ENCODE results near the gene F2R.
"Not testable (repeated sequence)": the region's sequence is repeated elsewhere in the genome, so short reads cannot be mapped to it uniquely, and the experiment has no call there.

Gene F2R

GRCh38 chr5:76715736-76716455 is at the start of gene F2R:
Gene F2R, plus strand, starts transcription at chr5:76716126. Its CDS starts 182 bp downstream, at chr5:76716308.
- peak; percentile 59 for DNase-seq (ENCODE audit: low spot score)

GRCh38 chr5:76667495-76667894 is 48.4 kb upstream of the F2R start:
- no peak for DNase-seq (ENCODE audit: low spot score)

GRCh38 chr5:76669245-76669644 is 46.7 kb upstream of the F2R start:
- DNase-seq (ENCODE audit: low spot score), result no peak

GRCh38 chr5:76670508-76670907 is 45.4 kb upstream of the F2R start:
- no peak for DNase-seq (ENCODE audit: low spot score)

- DNase-seq (ENCODE audit: low spot score), result no peak
These were observed 43.7 kb upstream of the F2R start for GRCh38 chr5:76672242-76672641.

- DNase-seq (ENCODE audit: low spot score), result no peak
These were observed 42.8 kb upstream of the F2R start for GRCh38 chr5:76673125-76673524.

GRCh38 chr5:76674330-76675066 is 41.4 kb upstream of the F2R start:
- no peak for DNase-seq (ENCODE audit: low spot score)

- no peak for DNase-seq (ENCODE audit: low spot score)
These were observed 40.6 kb upstream of the F2R start for GRCh38 chr5:76675364-76675763.

GRCh38 chr5:76677849-76678472 is 38.0 kb upstream of the F2R start:
- no peak for DNase-seq (ENCODE audit: low spot score)

- DNase-seq (ENCODE audit: low spot score), result no peak
These were observed 36.7 kb upstream of the F2R start for GRCh38 chr5:76679231-76679630.

- not testable (repeated sequence) for DNase-seq (ENCODE audit: low spot score)
These were observed 35.1 kb upstream of the F2R start for GRCh38 chr5:76680826-76681225.

- DNase-seq (ENCODE audit: low spot score), result no peak
These were observed 34.6 kb upstream of the F2R start for GRCh38 chr5:76681287-76681686.

- no peak for DNase-seq (ENCODE audit: low spot score)
These were observed 33.5 kb upstream of the F2R start for GRCh38 chr5:76682387-76682786.

GRCh38 chr5:76683816-76684731 is 31.9 kb upstream of the F2R start:
- DNase-seq (ENCODE audit: low spot score), result no peak

- no peak for DNase-seq (ENCODE audit: low spot score)
These were observed 31.0 kb upstream of the F2R start for GRCh38 chr5:76684756-76685519.

- DNase-seq (ENCODE audit: low spot score), result no peak
These were observed 30.2 kb upstream of the F2R start for GRCh38 chr5:76685704-76686103.

GRCh38 chr5:76688212-76688611 is 27.7 kb upstream of the F2R start:
- DNase-seq (ENCODE audit: low spot score), result no peak

GRCh38 chr5:76688836-76689235 is 27.1 kb upstream of the F2R start:
- DNase-seq (ENCODE audit: low spot score), result no peak

GRCh38 chr5:76689321-76690036 is 26.4 kb upstream of the F2R start:
- DNase-seq (ENCODE audit: low spot score), result no peak

GRCh38 chr5:76690037-76690679 is 25.8 kb upstream of the F2R start:
- no peak for DNase-seq (ENCODE audit: low spot score)

Measured in CD4-positive, alpha-beta T cell treated with Interleukin-2 at 100 ng/mL for 4 hours (primary cell).